IMR-90 (cell line): ENCODE measurements around the gene DOCK4.

Source experiments
- BHLHE40 ChIP-seq: fragments of 150-350 bp; IDR thresholded peaks from 2 replicates; pipeline ENCODE4 v1.6.1; 2016; ENCODE audit warnings: mild to moderate bottlenecking, low read depth, low read length
- CEBPB ChIP-seq: IDR thresholded peaks from 2 replicates; pipeline ENCODE4 v1.6.1; 2012; ENCODE audit warnings: low read depth, low read length, improper control_type of control experiment
- CHD1 ChIP-seq: IDR thresholded peaks from 2 replicates; pipeline ENCODE4 v1.6.1; 2012; ENCODE audit warnings: low read depth, low read length, improper control_type of control experiment
- FOS ChIP-seq: fragments of 150-350 bp; IDR thresholded peaks from 2 replicates; pipeline ENCODE4 v1.6.1; 2016; ENCODE audit warnings: low read depth, low read length
- MAFK ChIP-seq: IDR thresholded peaks from 2 replicates; pipeline ENCODE4 v1.6.1; 2012; ENCODE audit warnings: low read depth, low read length, improper control_type of control experiment
- MXI1 ChIP-seq: IDR thresholded peaks from 2 replicates; pipeline ENCODE4 v1.6.1; 2012; ENCODE audit warnings: low read depth, mild to moderate bottlenecking, low read length, moderate library complexity, borderline replicate concordance
- NFE2L2 ChIP-seq: fragments of 150-350 bp; IDR thresholded peaks from 2 replicates; pipeline ENCODE4 v1.6.1; 2016; ENCODE audit warnings: low read depth, mild to moderate bottlenecking, low read length
- POLR2A ChIP-seq: IDR thresholded peaks from 2 replicates; pipeline ENCODE4 v1.6.1; 2012; ENCODE audit warnings: mild to moderate bottlenecking, low read depth, low read length
- RAD21 ChIP-seq: IDR thresholded peaks from 2 replicates; pipeline ENCODE4 v1.6.1; 2012; ENCODE audit warnings: low read length, improper control_type of control experiment
- RCOR1 ChIP-seq: IDR thresholded peaks from 2 replicates; pipeline ENCODE4 v1.6.1; 2012; ENCODE audit warnings: mild to moderate bottlenecking, low read length, improper control_type of control experiment; ENCODE audit not compliant: insufficient replicate concordance
- RFX5 ChIP-seq: IDR thresholded peaks from 2 replicates; pipeline ENCODE4 v1.8.0; 2012; ENCODE audit warnings: low read depth, mild to moderate bottlenecking, low read length, moderate library complexity
- SMC3 ChIP-seq: fragments of 150-350 bp; IDR thresholded peaks from 2 replicates; pipeline ENCODE4 v1.6.1; 2016; ENCODE audit warnings: low read depth, mild to moderate bottlenecking, antibody characterized with exemption, low read length, moderate library complexity
- TF ChIP-seq, protein P1 (sequence below): conservative IDR thresholded peaks from 2 replicates; pipeline ENCODE4 v1.5.1; 2012; ENCODE audit warnings: mild to moderate bottlenecking, low read depth, low read length, improper control_type of control experiment
- TF ChIP-seq, protein P2 (sequence below): fragments of 150-350 bp; IDR thresholded peaks from 2 replicates; pipeline ENCODE4 v1.6.1; 2017; ENCODE audit warnings: mild to moderate bottlenecking, antibody characterized with exemption, low read length, low read depth

DNA sequence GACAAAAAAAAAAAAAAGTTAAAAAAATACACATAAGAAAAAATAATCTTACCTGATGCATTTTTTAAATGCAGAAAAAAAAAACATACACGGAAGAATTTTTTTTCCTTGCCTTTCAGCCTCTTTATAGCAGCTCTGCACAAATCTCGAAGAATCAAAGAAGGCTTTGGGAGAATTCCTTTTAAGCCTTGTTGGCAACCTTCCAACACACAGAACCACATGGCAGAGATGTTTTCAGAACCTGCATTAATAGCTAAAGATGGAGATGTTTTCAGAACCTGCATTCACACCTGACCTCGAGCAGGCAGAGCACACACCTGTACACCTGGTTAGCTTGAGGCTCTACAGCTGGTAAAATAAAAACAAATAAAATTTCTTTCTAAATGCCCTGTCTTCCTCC is 65.6 kb downstream of the DOCK4 start:
- TF ChIP-seq MXI1 (no peak), MAFK (no peak), POLR2A (no peak), CEBPB (no peak), CHD1 (no peak), FOS (no peak), BHLHE40 (no peak), NFE2L2 (no peak), RCOR1 (no peak), SMC3 (no peak), RFX5 (no peak), RAD21 (no peak)
- TF ChIP-seq, protein P1, sequence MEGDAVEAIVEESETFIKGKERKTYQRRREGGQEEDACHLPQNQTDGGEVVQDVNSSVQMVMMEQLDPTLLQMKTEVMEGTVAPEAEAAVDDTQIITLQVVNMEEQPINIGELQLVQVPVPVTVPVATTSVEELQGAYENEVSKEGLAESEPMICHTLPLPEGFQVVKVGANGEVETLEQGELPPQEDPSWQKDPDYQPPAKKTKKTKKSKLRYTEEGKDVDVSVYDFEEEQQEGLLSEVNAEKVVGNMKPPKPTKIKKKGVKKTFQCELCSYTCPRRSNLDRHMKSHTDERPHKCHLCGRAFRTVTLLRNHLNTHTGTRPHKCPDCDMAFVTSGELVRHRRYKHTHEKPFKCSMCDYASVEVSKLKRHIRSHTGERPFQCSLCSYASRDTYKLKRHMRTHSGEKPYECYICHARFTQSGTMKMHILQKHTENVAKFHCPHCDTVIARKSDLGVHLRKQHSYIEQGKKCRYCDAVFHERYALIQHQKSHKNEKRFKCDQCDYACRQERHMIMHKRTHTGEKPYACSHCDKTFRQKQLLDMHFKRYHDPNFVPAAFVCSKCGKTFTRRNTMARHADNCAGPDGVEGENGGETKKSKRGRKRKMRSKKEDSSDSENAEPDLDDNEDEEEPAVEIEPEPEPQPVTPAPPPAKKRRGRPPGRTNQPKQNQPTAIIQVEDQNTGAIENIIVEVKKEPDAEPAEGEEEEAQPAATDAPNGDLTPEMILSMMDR: no peak
- TF ChIP-seq, protein P2, sequence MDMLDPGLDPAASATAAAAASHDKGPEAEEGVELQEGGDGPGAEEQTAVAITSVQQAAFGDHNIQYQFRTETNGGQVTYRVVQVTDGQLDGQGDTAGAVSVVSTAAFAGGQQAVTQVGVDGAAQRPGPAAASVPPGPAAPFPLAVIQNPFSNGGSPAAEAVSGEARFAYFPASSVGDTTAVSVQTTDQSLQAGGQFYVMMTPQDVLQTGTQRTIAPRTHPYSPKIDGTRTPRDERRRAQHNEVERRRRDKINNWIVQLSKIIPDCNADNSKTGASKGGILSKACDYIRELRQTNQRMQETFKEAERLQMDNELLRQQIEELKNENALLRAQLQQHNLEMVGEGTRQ: no peak
